Coronary artery (tissue), 2 donors: ENCODE results near the gene H2BK1.

Source experiments
- DNase-seq: peaks from one replicate; pipeline ENCODE4 v3.0.0-alpha.2; 2017; ENCODE audit warnings: low spot score
- H3K27ac ChIP-seq, 2 donors: fragments of 200-600 bp; sonication (generic); one replicate each; pipeline ENCODE4 v1.5.1; 2016 to 2019
- H3K4me3 ChIP-seq: fragments of 200-600 bp; sonication (generic); 2 replicates; pipeline ENCODE4 v1.5.1; 2016; ENCODE audit warnings: mild to moderate bottlenecking, moderate library complexity
- CTCF ChIP-seq: fragments of 200-600 bp; sonication (generic); IDR thresholded peaks from one replicate; pipeline ENCODE4 v1.5.1; 2019; ENCODE audit warnings: antibody characterized with exemption

The H2BK1 gene

GRCh38 chr7:151231080-151231479, 20.8 kb upstream of the H2BK1 start:
- TF ChIP-seq CTCF, result no peak
- no peak for DNase-seq
- no peak overlapping the region for H3K27ac ChIP-seq
- no peak overlapping the region for H3K4me3 ChIP-seq

GRCh38 chr7:151229249-151229648, 19.0 kb upstream of the H2BK1 start:
- no peak overlapping the region for H3K27ac ChIP-seq
- no peak overlapping the region for H3K4me3 ChIP-seq
- DNase-seq, result no peak
- no peak for TF ChIP-seq CTCF

GRCh38 chr7:151228024-151228866, 18.0 kb upstream of the H2BK1 start:
- Histone ChIP-seq H3K27ac (peak overlapping the region; percentile 62 to 85), H3K4me3 (peak overlapping the region; percentile 82)
- no peak for DNase-seq
- no peak for TF ChIP-seq CTCF

GRCh38 chr7:151226875-151227782, 16.8 kb upstream of the H2BK1 start, which contains the start of gene ABCF2:
Gene ABCF2, minus strand, starts transcription at chr7:151227205. Its CDS starts 747 bp downstream, at chr7:151226458.
- Histone ChIP-seq H3K27ac (peak within 1 kb of the TSS; percentile 62 to 85), H3K4me3 (peak within 1 kb of the TSS; percentile 82)
- TF ChIP-seq CTCF, result no peak
- DNase-seq, result peak; percentile 100

- no peak for TF ChIP-seq CTCF
- Histone ChIP-seq H3K4me3 (peak overlapping the region; percentile 82), H3K27ac (peak overlapping the region in 1 of 2 donors; percentile 85)
- no peak for DNase-seq
Observed at GRCh38 chr7:151226560-151226874, 16.2 kb upstream of the H2BK1 start.

GRCh38 chr7:151225948-151226510, 15.7 kb upstream of the H2BK1 start:
- no peak for TF ChIP-seq CTCF
- Histone ChIP-seq H3K4me3 (peak overlapping the region; percentile 82), H3K27ac (no peak overlapping the region)
- no peak for DNase-seq
